Activated CD8-positive, alpha-beta T cell treated with anti-CD3 and anti-CD28 coated beads for 36 hours (primary cell): Measurements from ENCODE around the gene BCAS2. TPM values are rescaled to one million over a fixed set of nuclear protein-coding genes. Genes with fewer than 3 reads are reported as not detected.

Source experiments
- ATAC-seq: fragments of 200-7000 bp; cut with Tn5 transposase; one replicate; pipeline ENCODE4 v1.10.0; 2021; ENCODE audit warnings: mild to moderate bottlenecking, moderate library complexity
- CTCF ChIA-PET: fragments of 350-600 bp; sonication (Branson Sonifier 250); formaldehyde crosslinking; loops from one replicate; lab custom pipeline; 2021; ENCODE audit warnings: antibody characterized with exemption; lab: Charles Lee
- POLR2A ChIA-PET: fragments of 350-600 bp; sonication (Branson Sonifier 250); formaldehyde crosslinking; loops from one replicate; lab custom pipeline; 2021; ENCODE audit warnings: antibody characterized with exemption; lab: Charles Lee
- DNase-seq: peaks from one replicate; pipeline ENCODE4 v3.0.0-alpha.2; 2020
- H3K27ac Mint-ChIP-seq: one replicate; pipeline ENCODE4 v1.8.0; 2021; ENCODE audit warnings: mild to moderate bottlenecking, mixed read lengths
- H3K27me3 Mint-ChIP-seq: one replicate; pipeline ENCODE4 v1.8.0; 2021; ENCODE audit warnings: mixed read lengths
- H3K36me3 Mint-ChIP-seq: one replicate; pipeline ENCODE4 v1.8.0; 2021; ENCODE audit warnings: low read depth, mixed read lengths
- H3K4me1 Mint-ChIP-seq: one replicate; pipeline ENCODE4 v1.8.0; 2021; ENCODE audit warnings: low read depth, mixed read lengths
- H3K4me3 Mint-ChIP-seq: one replicate; pipeline ENCODE4 v1.8.0; 2021; ENCODE audit warnings: mild to moderate bottlenecking, moderate library complexity, mixed read lengths
- H3K9me3 Mint-ChIP-seq: one replicate; pipeline ENCODE4 v1.8.0; 2021; ENCODE audit warnings: mixed read lengths
- CTCF ChIP-seq: fragments of 200-600 bp; IDR thresholded peaks from one replicate; pipeline ENCODE4 v1.8.0; 2022; ENCODE audit warnings: antibody characterized with exemption, mild to moderate bottlenecking
- intact Hi-C: fragments of 100-400 bp; cut with micrococcal nuclease; formaldehyde crosslinking; loops from one replicate; pipeline ENCODE4 v1.10.0; 2022
- total RNA-seq, 2 experiments: library from RNA; stranded (reverse); gene quantifications; one replicate each; pipeline ENCODE4 v1.2.3, GENCODE V29; 2021

BCAS2 gene
- total RNA-seq, 2 experiments from 2014 or later, result 42.4 to 46.4 TPM

GRCh38 chr1:114610546-114611245, 29.3 kb upstream of the BCAS2 start:
- ATAC-seq, result no peak
- intact Hi-C loops, result no loop called here
- POLR2A ChIA-PET, result no interaction called here
- no peak for TF ChIP-seq CTCF
- CTCF ChIA-PET, result no interaction called here
- no peaks in the 10 kb centered on the region for H3K27me3 Mint-ChIP-seq
- no peaks in the 10 kb centered on the region for H3K4me1 Mint-ChIP-seq
- DNase-seq, result no peak
- H3K4me3 Mint-ChIP-seq, result no peak overlapping the region
- H3K36me3 Mint-ChIP-seq, result no peaks in the 10 kb centered on the region
- H3K9me3 Mint-ChIP-seq, result no peaks in the 10 kb centered on the region
- H3K27ac Mint-ChIP-seq, result no peak overlapping the region

GRCh38 chr1:114609826-114610225, 28.4 kb upstream of the BCAS2 start:
- DNase-seq, result no peak
- Mint-ChIP-seq H3K9me3 (no peaks in the 10 kb centered on the region), H3K4me1 (no peaks in the 10 kb centered on the region), H3K27ac (no peak overlapping the region), H3K4me3 (no peak overlapping the region), H3K27me3 (no peaks in the 10 kb centered on the region), H3K36me3 (peaks cover under 1% of the 10 kb centered on the region)
- no peak for TF ChIP-seq CTCF
- intact Hi-C loops, result no loop called here
- CTCF ChIA-PET, result no interaction called here
- no peak for ATAC-seq
- POLR2A ChIA-PET, result no interaction called here

GRCh38 chr1:114609026-114609425, 27.6 kb upstream of the BCAS2 start:
- POLR2A ChIA-PET, result no interaction called here

GRCh38 chr1:114607223-114607622, 25.8 kb upstream of the BCAS2 start:
- Mint-ChIP-seq H3K27me3 (no peaks in the 10 kb centered on the region), H3K36me3 (peaks cover 6% of the 10 kb centered on the region), H3K27ac (no peak overlapping the region), H3K9me3 (no peaks in the 10 kb centered on the region), H3K4me1 (no peaks in the 10 kb centered on the region), H3K4me3 (no peak overlapping the region)
- no peak for ATAC-seq
- CTCF ChIA-PET, result no interaction called here
- intact Hi-C loops, result no loop called here
- POLR2A ChIA-PET, result no interaction called here
- no peak for DNase-seq
- no peak for TF ChIP-seq CTCF

More at GRCh38 chr1:114609026-114609425, 27.6 kb upstream of the BCAS2 start:
- intact Hi-C loops, result no loop called here
- CTCF ChIA-PET, result no interaction called here
- no peaks in the 10 kb centered on the region for H3K4me1 Mint-ChIP-seq
- H3K9me3 Mint-ChIP-seq, result no peaks in the 10 kb centered on the region
- no peaks in the 10 kb centered on the region for H3K27me3 Mint-ChIP-seq
- no peak for TF ChIP-seq CTCF
- DNase-seq, result no peak
- H3K4me3 Mint-ChIP-seq, result no peak overlapping the region
- H3K36me3 Mint-ChIP-seq, result peaks cover 6% of the 10 kb centered on the region
- H3K27ac Mint-ChIP-seq, result no peak overlapping the region
- ATAC-seq, result no peak

- H3K27ac Mint-ChIP-seq, result no peak overlapping the region
- TF ChIP-seq CTCF, result no peak
- ATAC-seq (no peak), DNase-seq (no peak)
- ChIA-PET CTCF (no interaction called here), POLR2A (interaction anchor here (0.6 kb wide), 1 partner anchor 86 kb away, joined by 3 read pairs; no protein-coding TSS in a partner anchor)
- intact Hi-C loops, result no loop called here
- no peak overlapping the region for H3K4me3 Mint-ChIP-seq
- no peaks in the 10 kb centered on the region for H3K4me1 Mint-ChIP-seq
- no peaks in the 10 kb centered on the region for H3K9me3 Mint-ChIP-seq
- H3K36me3 Mint-ChIP-seq, result peaks cover 2% of the 10 kb centered on the region
- H3K27me3 Mint-ChIP-seq, result no peaks in the 10 kb centered on the region
Observed at GRCh38 chr1:114597949-114598348, 16.5 kb upstream of the BCAS2 start.
